GM12878 (cell line): Measurements from ENCODE around the gene RREB1. TPM values are rescaled to one million over a fixed set of nuclear protein-coding genes. Genes with fewer than 3 reads are reported as not detected.

Experiments
- ASH2L ChIP-seq: fragments of 300-600, 200-600 bp; sonication (generic); IDR thresholded peaks from 2 replicates; pipeline ENCODE4 v1.6.1; 2017; ENCODE audit warnings: low read depth, mild to moderate bottlenecking, borderline replicate concordance
- CUX1 ChIP-seq: IDR thresholded peaks from 2 replicates; pipeline ENCODE4 v1.6.1; 2012; ENCODE audit warnings: improper control_type of control experiment, low read depth, low read length; ENCODE audit not compliant: insufficient replicate concordance
- FOXK2 ChIP-seq: fragments of 450-650 bp; IDR thresholded peaks from 2 replicates; pipeline ENCODE4 v1.6.1; 2017; ENCODE audit warnings: mild to moderate bottlenecking, moderate library complexity
- RELA ChIP-seq: fragments of 450-650 bp; IDR thresholded peaks from 2 replicates; pipeline ENCODE4 v1.8.0; 2014; ENCODE audit warnings: borderline replicate concordance; ENCODE audit not compliant: partially characterized antibody
- SMAD5 ChIP-seq: IDR thresholded peaks from 2 replicates; pipeline ENCODE4 v1.6.1; 2016; ENCODE audit warnings: antibody characterized with exemption, low read depth
- SPI1 ChIP-seq: IDR thresholded peaks from 2 replicates; pipeline ENCODE4 v1.6.1; 2011; ENCODE audit warnings: low read depth, mild to moderate bottlenecking, low read length, moderate library complexity, borderline replicate concordance; ENCODE audit not compliant: insufficient read depth
- STAT3 ChIP-seq: IDR thresholded peaks from 2 replicates; pipeline ENCODE4 v1.6.1; 2011; ENCODE audit warnings: low read depth, low read length, improper control_type of control experiment
- polyA plus RNA-seq, 11 experiments: library from polyadenylated mRNA; depleted of rRNA in 4 of 11; unstranded in 6 of 11; stranded (reverse) in 5 of 11; fragments of >200 nt; fragmentation: Nextera tagmentation in 4 of 11; fragmentation: Illumina TruSeq in 1 of 11; extraction: Ambion mirVana in 4 of 11; extraction: Trizol in 1 of 11; gene quantifications; 1 replicate in 1 of 11; 2 replicates in 10 of 11; pipeline versions ENCODE4 v1.2.1 to v1.2.3, GENCODE V29; 2011 to 2016; ENCODE audit warnings: inconsistent platforms in 2 of 11, missing spikeins in 2 of 11, low read depth in 1 of 11
- total RNA-seq, 4 experiments: library from RNA; depleted of rRNA in 3 of 4; stranded (reverse); fragments of >200 nt in 3 of 4; fragmentation: Illumina TruSeq in 1 of 4; extraction: Trizol in 1 of 4; gene quantifications; 2 replicates each; pipeline versions ENCODE4 v1.2.1 to v1.2.3, GENCODE V29; 2013 to 2021

The RREB1 gene
- total and polyA plus RNA-seq, 10 of the 15 experiments (the other 5 are each of a cell fraction or from before 2014, with no cell fraction given) = 1.9 to 30.3 (median 8.6) TPM

GRCh38 chr6:7188492-7188891 lies 80.7 kb downstream of the RREB1 start (continued):
- no peak for TF ChIP-seq RELA
- TF ChIP-seq STAT3 = no peak
- TF ChIP-seq SPI1 = peak; percentile 96
- TF ChIP-seq SMAD5 = no peak
- no peak for TF ChIP-seq ASH2L
- TF ChIP-seq CUX1 = peak; percentile 55
- no peak for TF ChIP-seq FOXK2
